ENCODE measurements around the gene CLNS1A.

- TF ChIP-seq CTCF (IDR thresholded peaks at IDR 0.05; ENCODE audit: low read depth, low read length), result no peak
- TF ChIP-seq EZH2phosphoT487 (IDR thresholded peaks at IDR 0.05; ENCODE audit: low read depth), result no peak
Measured at GRCh38 chr11:77636731-77637344, 756 bp downstream of the CLNS1A start.
